HepG2 (cell line): Measurements from ENCODE around the gene NT5C. TPM values are rescaled to one million over a fixed set of nuclear protein-coding genes. Genes with fewer than 3 reads are reported as not detected.
"Not testable (repeated sequence)": the region's sequence is repeated elsewhere in the genome, so short reads cannot be mapped to it uniquely, and the experiment has no call there.

Source experiments
- ATAC-seq: fragments of 200-7000 bp; cut with Tn5 transposase; 3 replicates; pipeline ENCODE4 v1.9.1; 2020; ENCODE audit warnings: mild to moderate bottlenecking, moderate library complexity
- BruUV-seq: library from RNA; stranded (reverse); fragments of 400-500 nt; replicated peaks from 2 replicates; lab custom pipeline; 2021; lab: Mats Ljungman, UMichigan
- CTCF ChIA-PET: fragments of 300-600 bp; formaldehyde crosslinking; extraction: SDS; loops from one replicate; lab custom pipeline; 2021; ENCODE audit warnings: low total read pairs, inconsistent platforms, low intra/inter-chr PET ratio; lab: Yijun Ruan, JAX
- POLR2A ChIA-PET: fragments of 350-600 bp; sonication (Branson Sonifier 250); formaldehyde crosslinking; loops from one replicate; lab custom pipeline; 2020; ENCODE audit warnings: antibody characterized with exemption, inconsistent platforms; lab: Yijun Ruan, JAX
- DNase-seq: peaks from one replicate; pipeline ENCODE4 v3.0.0-alpha.2; 2015; ENCODE audit warnings: low spot score
- FAIRE-seq: peaks from 3 replicates; lab custom pipeline; 2011; peaks lifted over from hg19 to GRCh38; lab: Jason Lieb, UNC
- H2AFZ ChIP-seq: one replicate; pipeline ENCODE4 v1.6.1; 2011; ENCODE audit warnings: low read length, inconsistent platforms
- H3K27ac ChIP-seq: fragments of 300-600 bp; 3 replicates; pipeline ENCODE4 v1.8.0; 2011; ENCODE audit warnings: mixed run types, mild to moderate bottlenecking, mixed read lengths, low read length, inconsistent platforms; ENCODE audit not compliant: insufficient read depth; ENCODE audit errors: extremely low read length
- H3K27me3 ChIP-seq, 2 experiments: fragments of 200-600 bp in 1 of 2; 2 replicates in 1 of 2; 3 replicates in 1 of 2; pipeline versions ENCODE4 v1.6.0 to v1.8.0; 2011; ENCODE audit warnings: low read length in 2 of 2, mild to moderate bottlenecking in 2 of 2, moderate library complexity in 2 of 2, inconsistent platforms in 1 of 2; ENCODE audit not compliant: insufficient read depth in 2 of 2, control insufficient read depth in 1 of 2
- H3K36me3 ChIP-seq, 2 experiments: fragments of 200-600 bp in 1 of 2; replicated peaks in 1 of 2; 2 replicates in 1 of 2; 3 replicates in 1 of 2; pipeline versions ENCODE4 v1.5.1 to v1.8.0; 2011; ENCODE audit warnings: low read length in 2 of 2, inconsistent platforms in 1 of 2; ENCODE audit not compliant: insufficient read depth in 2 of 2, control insufficient read depth in 1 of 2
- H3K4me1 ChIP-seq: 2 replicates; pipeline ENCODE4 v1.5.1; 2012; ENCODE audit warnings: low read length, inconsistent platforms; ENCODE audit not compliant: insufficient read depth
- H3K4me2 ChIP-seq: 2 replicates; pipeline ENCODE4 v1.6.0; 2011; ENCODE audit warnings: low read depth, low read length, inconsistent platforms
- H3K4me3 ChIP-seq, 3 experiments: fragments of 200-600 bp in 1 of 3; sonication (generic), shearing (Covaris generic) in 1 of 3; replicated peaks in 1 of 3; 2 replicates each; pipeline ENCODE4 v1.5.1; 2011 to 2016; ENCODE audit warnings: low read length in 3 of 3, inconsistent platforms in 2 of 3, low read depth in 2 of 3, mild to moderate bottlenecking in 2 of 3, control low read depth in 1 of 3, mixed read lengths in 1 of 3; ENCODE audit not compliant: insufficient read depth in 1 of 3
- H3K79me2 ChIP-seq: one replicate; pipeline ENCODE4 v1.6.1; 2011; ENCODE audit warnings: low read length, inconsistent platforms; ENCODE audit not compliant: insufficient read depth
- H3K9ac ChIP-seq: 2 replicates; pipeline ENCODE4 v1.6.0; 2011; ENCODE audit warnings: mild to moderate bottlenecking, low read depth, low read length, inconsistent platforms; ENCODE audit not compliant: insufficient read depth
- H3K9me3 ChIP-seq: 2 replicates; pipeline ENCODE4 v1.5.1; 2012; ENCODE audit warnings: mild to moderate bottlenecking, low read length
- H4K20me1 ChIP-seq: 2 replicates; pipeline ENCODE4 v1.6.0; 2011; ENCODE audit warnings: inconsistent platforms, mild to moderate bottlenecking, low read length, moderate library complexity; ENCODE audit not compliant: insufficient read depth
- ATF2 ChIP-seq: sonication (generic); formaldehyde crosslinking; IDR thresholded peaks from 2 replicates; pipeline ENCODE4 v1.4.0; 2020; ENCODE audit warnings: missing genetic modification reagents
- SUZ12 ChIP-seq: fragments of 150-350 bp; IDR thresholded peaks from 2 replicates; pipeline ENCODE4 v1.6.1; 2014; ENCODE audit warnings: low read depth, low read length
- TGIF2 ChIP-seq: IDR thresholded peaks from 2 replicates; pipeline ENCODE4 v1.6.1; 2016; ENCODE audit warnings: control low read depth, missing compliant biosample characterization
- ZNF691 ChIP-seq: sonication (generic); formaldehyde crosslinking; IDR thresholded peaks from 2 replicates; pipeline ENCODE4 v1.4.0; 2020; ENCODE audit warnings: missing genetic modification reagents, low read depth, mild to moderate bottlenecking, borderline replicate concordance
- WGBS: methylation state at CpG from one replicate; pipeline ENCODE4 v1.1.6; 2017; ENCODE audit warnings: low lambda C conversion rate; 5-methylcytosine and 5-hydroxymethylcytosine counted together
- in situ Hi-C: cut with HindIII; loops from 2 replicates; pipeline ENCODE4 v1.10.0; 2017; ENCODE audit warnings: low pct_unique_long_range_greater_than_20kb; ENCODE audit not compliant: extremely low pct_ligation_motif_present
- intact Hi-C: fragments of 100-400 bp; cut with micrococcal nuclease; formaldehyde crosslinking; loops from one replicate; pipeline ENCODE4 v1.10.0; 2022; ENCODE audit not compliant: unreplicated experiment
- polyA plus RNA-seq, 8 experiments: library from polyadenylated mRNA; depleted of rRNA in 3 of 8; stranded (reverse) in 7 of 8; unstranded in 1 of 8; fragments of >200 nt; fragmentation: Illumina TruSeq in 4 of 8; extraction: Trizol in 4 of 8; gene quantifications; 2 replicates each; pipeline versions ENCODE4 v1.2.1 to v1.2.3, GENCODE V29; 2011 to 2016; ENCODE audit warnings: low read depth in 4 of 8, missing spikeins in 1 of 8, mixed read lengths in 1 of 8; ENCODE audit not compliant: insufficient read depth in 1 of 8
- total RNA-seq, 5 experiments: library from RNA; depleted of rRNA; stranded (reverse); fragments of >200 nt; fragmentation: Illumina TruSeq; extraction: Trizol; gene quantifications; 2 replicates each; pipeline ENCODE4 v1.2.3, GENCODE V29; 2016; ENCODE audit warnings: low read depth in 1 of 5
- TF ChIP-seq, protein P1 (sequence below): sonication (generic); formaldehyde crosslinking; IDR thresholded peaks from 2 replicates; pipeline ENCODE4 v1.9.0; 2021; ENCODE audit warnings: mild to moderate bottlenecking, missing genetic modification reagents
- TF ChIP-seq, protein P2 (sequence below): sonication (generic); formaldehyde crosslinking; IDR thresholded peaks from 2 replicates; pipeline ENCODE4 v1.9.0; 2021; ENCODE audit warnings: missing genetic modification reagents, mild to moderate bottlenecking, borderline replicate concordance

Gene NT5C
- total and polyA plus RNA-seq, 2 of the 13 experiments (the other 11 are each of a cell fraction or from before 2014, with no cell fraction given), result 42.8 to 48.6 TPM

- POLR2A ChIA-PET, result interaction anchor here (0.8 kb wide), 1 partner anchor 17 kb away, joined by 3 read pairs; no protein-coding TSS in a partner anchor
- in situ Hi-C loops, H3K27ac ChIP-seq, ATAC-seq, DNase-seq, H3K4me2 ChIP-seq, H3K79me2 ChIP-seq, H4K20me1 ChIP-seq, H3K9me3 ChIP-seq, CTCF ChIA-PET, H3K4me1 ChIP-seq, H2AFZ ChIP-seq, H3K9ac ChIP-seq, intact Hi-C loops, H3K27me3 ChIP-seq, BruUV-seq, H3K4me3 ChIP-seq, FAIRE-seq: not testable (repeated sequence)
- H3K36me3 ChIP-seq, result peaks cover 9 to 49% of the 10 kb centered on the region in 2 experiments
- 93% methylated on average over 9 of the region's 9 CpGs for WGBS
These were observed 6.2 kb upstream of the NT5C start for GRCh38 chr17:75137762-75138161.

DNA sequence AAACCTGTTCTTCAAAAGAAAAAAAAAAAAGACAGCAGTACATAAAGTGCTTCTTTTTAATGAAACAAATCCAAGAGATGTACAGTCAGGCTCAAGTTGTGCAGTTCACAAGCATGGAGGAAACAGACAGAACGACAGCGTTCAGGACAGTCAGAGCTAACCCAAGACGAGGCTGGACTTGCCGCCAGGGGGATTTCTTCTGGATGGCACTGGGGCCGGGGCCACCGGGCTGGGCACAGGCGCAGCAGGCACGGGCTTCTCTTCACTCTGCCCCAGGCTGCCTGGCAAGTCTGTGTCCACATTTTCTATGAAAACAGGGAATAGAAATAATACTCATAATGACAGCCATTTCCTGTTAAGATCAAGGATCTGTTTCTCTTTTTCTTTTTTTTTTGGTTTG, 4.4 kb upstream of the NT5C start:
- no peak for DNase-seq
- Histone ChIP-seq H3K9me3 (no peaks in the 10 kb centered on the region), H3K36me3 (peaks cover 8 to 35% of the 10 kb centered on the region in 2 experiments), H3K27ac (no peak overlapping the region), H3K79me2 (no peaks in the 10 kb centered on the region), H4K20me1 (no peaks in the 10 kb centered on the region), H3K4me2 (no peak overlapping the region), H3K9ac (no peak overlapping the region), H3K4me3 (no peak overlapping the region), H3K4me1 (peaks cover 17% of the 10 kb centered on the region), H3K27me3 (no peaks in the 10 kb centered on the region), H2AFZ (no peak overlapping the region)
- ChIA-PET POLR2A (no interaction called here), CTCF (no interaction called here)
- 95% methylated on average over 8 of the region's 8 CpGs for WGBS
- in situ Hi-C loops (no loop called here), intact Hi-C loops (no loop called here)
- FAIRE-seq, result no peak
- no TSS peak for BruUV-seq
- ATAC-seq, result no peak
- TF ChIP-seq, protein P1, sequence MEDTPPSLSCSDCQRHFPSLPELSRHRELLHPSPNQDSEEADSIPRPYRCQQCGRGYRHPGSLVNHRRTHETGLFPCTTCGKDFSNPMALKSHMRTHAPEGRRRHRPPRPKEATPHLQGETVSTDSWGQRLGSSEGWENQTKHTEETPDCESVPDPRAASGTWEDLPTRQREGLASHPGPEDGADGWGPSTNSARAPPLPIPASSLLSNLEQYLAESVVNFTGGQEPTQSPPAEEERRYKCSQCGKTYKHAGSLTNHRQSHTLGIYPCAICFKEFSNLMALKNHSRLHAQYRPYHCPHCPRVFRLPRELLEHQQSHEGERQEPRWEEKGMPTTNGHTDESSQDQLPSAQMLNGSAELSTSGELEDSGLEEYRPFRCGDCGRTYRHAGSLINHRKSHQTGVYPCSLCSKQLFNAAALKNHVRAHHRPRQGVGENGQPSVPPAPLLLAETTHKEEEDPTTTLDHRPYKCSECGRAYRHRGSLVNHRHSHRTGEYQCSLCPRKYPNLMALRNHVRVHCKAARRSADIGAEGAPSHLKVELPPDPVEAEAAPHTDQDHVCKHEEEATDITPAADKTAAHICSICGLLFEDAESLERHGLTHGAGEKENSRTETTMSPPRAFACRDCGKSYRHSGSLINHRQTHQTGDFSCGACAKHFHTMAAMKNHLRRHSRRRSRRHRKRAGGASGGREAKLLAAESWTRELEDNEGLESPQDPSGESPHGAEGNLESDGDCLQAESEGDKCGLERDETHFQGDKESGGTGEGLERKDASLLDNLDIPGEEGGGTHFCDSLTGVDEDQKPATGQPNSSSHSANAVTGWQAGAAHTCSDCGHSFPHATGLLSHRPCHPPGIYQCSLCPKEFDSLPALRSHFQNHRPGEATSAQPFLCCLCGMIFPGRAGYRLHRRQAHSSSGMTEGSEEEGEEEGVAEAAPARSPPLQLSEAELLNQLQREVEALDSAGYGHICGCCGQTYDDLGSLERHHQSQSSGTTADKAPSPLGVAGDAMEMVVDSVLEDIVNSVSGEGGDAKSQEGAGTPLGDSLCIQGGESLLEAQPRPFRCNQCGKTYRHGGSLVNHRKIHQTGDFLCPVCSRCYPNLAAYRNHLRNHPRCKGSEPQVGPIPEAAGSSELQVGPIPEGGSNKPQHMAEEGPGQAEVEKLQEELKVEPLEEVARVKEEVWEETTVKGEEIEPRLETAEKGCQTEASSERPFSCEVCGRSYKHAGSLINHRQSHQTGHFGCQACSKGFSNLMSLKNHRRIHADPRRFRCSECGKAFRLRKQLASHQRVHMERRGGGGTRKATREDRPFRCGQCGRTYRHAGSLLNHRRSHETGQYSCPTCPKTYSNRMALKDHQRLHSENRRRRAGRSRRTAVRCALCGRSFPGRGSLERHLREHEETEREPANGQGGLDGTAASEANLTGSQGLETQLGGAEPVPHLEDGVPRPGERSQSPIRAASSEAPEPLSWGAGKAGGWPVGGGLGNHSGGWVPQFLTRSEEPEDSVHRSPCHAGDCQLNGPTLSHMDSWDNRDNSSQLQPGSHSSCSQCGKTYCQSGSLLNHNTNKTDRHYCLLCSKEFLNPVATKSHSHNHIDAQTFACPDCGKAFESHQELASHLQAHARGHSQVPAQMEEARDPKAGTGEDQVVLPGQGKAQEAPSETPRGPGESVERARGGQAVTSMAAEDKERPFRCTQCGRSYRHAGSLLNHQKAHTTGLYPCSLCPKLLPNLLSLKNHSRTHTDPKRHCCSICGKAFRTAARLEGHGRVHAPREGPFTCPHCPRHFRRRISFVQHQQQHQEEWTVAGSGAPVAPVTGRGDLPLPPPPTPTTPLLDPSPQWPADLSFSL, result no peak
- no peak for TF ChIP-seq SUZ12
- TF ChIP-seq ZNF691 (CRISPR knock-in tag), result no peak
- no peak for TF ChIP-seq TGIF2 (CRISPR knock-in tag)
- TF ChIP-seq, protein P2, sequence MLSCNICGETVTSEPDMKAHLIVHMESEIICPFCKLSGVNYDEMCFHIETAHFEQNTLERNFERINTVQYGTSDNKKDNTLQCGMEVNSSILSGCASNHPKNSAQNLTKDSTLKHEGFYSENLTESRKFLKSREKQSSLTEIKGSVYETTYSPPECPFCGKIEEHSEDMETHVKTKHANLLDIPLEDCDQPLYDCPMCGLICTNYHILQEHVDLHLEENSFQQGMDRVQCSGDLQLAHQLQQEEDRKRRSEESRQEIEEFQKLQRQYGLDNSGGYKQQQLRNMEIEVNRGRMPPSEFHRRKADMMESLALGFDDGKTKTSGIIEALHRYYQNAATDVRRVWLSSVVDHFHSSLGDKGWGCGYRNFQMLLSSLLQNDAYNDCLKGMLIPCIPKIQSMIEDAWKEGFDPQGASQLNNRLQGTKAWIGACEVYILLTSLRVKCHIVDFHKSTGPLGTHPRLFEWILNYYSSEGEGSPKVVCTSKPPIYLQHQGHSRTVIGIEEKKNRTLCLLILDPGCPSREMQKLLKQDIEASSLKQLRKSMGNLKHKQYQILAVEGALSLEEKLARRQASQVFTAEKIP (CRISPR knock-in tag), result no peak
- no peak for TF ChIP-seq ATF2 (CRISPR knock-in tag)
